ENCODE data around the gene RBMX2.

RBMX2 gene

DNA sequence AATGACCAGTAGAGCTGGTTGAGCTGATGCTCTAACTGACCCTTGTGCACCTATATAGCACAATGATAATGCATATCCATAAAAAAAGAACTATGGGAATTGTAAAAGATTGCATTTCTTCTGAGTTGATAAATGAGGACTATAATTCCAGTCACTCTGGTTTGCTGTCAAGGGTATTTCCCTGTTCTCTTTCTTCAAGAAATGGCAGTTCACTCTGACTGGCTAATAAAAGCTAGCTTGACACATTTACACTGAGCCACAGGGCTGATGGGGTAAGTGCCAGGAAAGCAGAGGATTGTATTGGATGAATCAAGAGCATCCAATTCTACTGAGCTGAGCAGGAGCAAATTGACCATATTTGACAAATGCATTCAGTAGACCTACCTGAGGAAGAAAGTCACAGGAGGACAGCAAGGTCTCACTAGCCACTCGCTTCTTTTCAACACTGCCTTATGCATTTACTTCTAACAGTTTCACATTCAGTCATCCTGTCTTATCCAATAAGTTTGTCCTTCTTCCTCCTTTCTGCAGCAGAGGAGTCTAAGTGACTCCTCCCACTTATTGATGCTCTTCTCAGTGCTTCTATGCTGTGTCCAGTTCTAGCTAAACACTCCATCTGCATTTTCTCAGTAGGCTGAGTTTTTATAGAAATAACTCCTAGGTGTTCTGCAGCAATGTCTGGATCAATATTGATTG is 43.0 kb downstream of the RBMX2 start:
- no peak for DNase-seq

DNA sequence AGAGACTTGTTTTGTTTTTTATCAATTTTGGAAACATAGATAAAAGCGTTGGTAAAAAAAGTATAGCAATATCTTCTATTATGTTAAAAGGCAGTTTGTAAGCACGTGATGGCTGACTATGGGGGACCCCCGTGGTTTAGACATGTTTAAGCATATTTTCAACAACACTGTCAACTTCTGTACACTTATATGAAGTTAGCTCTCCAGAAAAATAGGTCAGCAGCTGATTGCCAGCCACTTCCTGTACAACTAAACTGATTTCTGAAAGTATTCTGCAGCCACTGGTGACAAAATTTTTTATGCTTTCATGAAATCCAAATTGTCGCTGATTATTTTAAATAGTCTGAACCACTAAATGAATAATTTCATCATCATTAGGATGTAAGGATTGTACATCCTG is 45.2 kb downstream of the RBMX2 start:
- DNase-seq: no peak
